Parathyroid adenoma (tissue), 2 donors: ENCODE measurements around the gene ADGRA1.
"Not testable (repeated sequence)": the region's sequence is repeated elsewhere in the genome, so short reads cannot be mapped to it uniquely, and the experiment has no call there.

Source experiments
- H2AFZ ChIP-seq: fragments of 300-600 bp; sonication (generic); one replicate; pipeline ENCODE4 v1.7.0; 2017; ENCODE audit warnings: antibody characterized with exemption, mild to moderate bottlenecking
- H3K27ac ChIP-seq: fragments of 300-600 bp; sonication (generic); one replicate; pipeline ENCODE4 v1.7.0; 2017
- H3K27me3 ChIP-seq: fragments of 300-600 bp; sonication (generic); one replicate; pipeline ENCODE4 v1.7.0; 2017; ENCODE audit warnings: low read length; ENCODE audit not compliant: control insufficient read depth, insufficient read depth
- H3K36me3 ChIP-seq: fragments of 300-600 bp; sonication (generic); one replicate; pipeline ENCODE4 v1.7.0; 2017; ENCODE audit warnings: low read length; ENCODE audit not compliant: control insufficient read depth, insufficient read depth
- H3K4me1 ChIP-seq: fragments of 300-600 bp; sonication (generic); one replicate; pipeline ENCODE4 v1.7.0; 2017; ENCODE audit warnings: control low read depth
- H3K4me2 ChIP-seq: fragments of 300-600 bp; sonication (generic); one replicate; pipeline ENCODE4 v1.7.0; 2017; ENCODE audit warnings: low read length
- H3K4me3 ChIP-seq: fragments of 300-600 bp; sonication (generic); one replicate; pipeline ENCODE4 v1.7.0; 2017; ENCODE audit warnings: low read depth, low read length
- H3K79me2 ChIP-seq: fragments of 300-600 bp; sonication (generic); one replicate; pipeline ENCODE4 v1.7.0; 2017; ENCODE audit warnings: control low read depth
- H3K9ac ChIP-seq: fragments of 300-600 bp; sonication (generic); one replicate; pipeline ENCODE4 v1.7.0; 2017; ENCODE audit warnings: mild to moderate bottlenecking
- H3K9me3 ChIP-seq: fragments of 300-600 bp; sonication (generic); one replicate; pipeline ENCODE4 v1.7.0; 2017; ENCODE audit warnings: low read length; ENCODE audit not compliant: control insufficient read depth
- TF ChIP-seq, protein P1 (sequence below): fragments of 300-600 bp; sonication (generic); IDR thresholded peaks from one replicate; pipeline ENCODE4 v1.7.0; 2017; ENCODE audit warnings: antibody characterized with exemption, mild to moderate bottlenecking
- donor health status: primary hyperparathyroidism.

The ADGRA1 gene

DNA sequence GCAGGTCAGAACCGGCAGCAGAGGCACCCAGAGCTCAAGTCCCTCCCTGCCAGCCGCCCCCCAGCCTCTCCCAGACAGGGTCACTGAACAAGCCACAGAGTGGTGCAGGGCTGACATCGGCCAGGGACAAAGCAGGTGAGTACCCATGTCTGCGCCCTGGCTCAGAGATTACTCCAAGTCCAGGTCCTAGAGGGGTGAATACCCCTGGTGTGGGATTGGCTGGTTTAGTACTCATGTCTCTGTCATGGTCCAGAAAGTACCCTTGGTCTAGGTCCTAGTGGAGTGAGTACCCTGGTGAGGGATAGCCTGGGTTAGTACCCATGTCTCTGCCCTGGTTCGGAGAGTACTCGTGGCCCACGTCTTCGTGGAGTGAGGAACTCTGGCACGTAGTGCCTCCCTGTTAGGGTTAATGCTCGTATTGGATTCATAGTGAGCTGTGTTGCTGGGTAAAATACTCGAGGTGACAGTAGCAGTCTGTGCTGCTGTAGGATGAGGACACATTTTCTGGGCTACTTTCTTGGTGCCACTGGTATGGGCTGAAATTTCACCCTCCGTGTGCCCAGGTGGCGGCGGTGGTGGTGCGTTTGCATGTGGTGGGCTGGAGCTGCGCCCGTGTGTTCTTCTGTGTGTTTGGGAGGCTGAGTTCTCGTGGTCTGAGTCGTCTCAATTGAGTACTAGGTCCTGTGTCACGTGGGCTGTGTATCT is 46.8 kb downstream of the ADGRA1 start:
- no peaks in the 10 kb centered on the region for H3K9me3 ChIP-seq
- TF ChIP-seq, protein P1, sequence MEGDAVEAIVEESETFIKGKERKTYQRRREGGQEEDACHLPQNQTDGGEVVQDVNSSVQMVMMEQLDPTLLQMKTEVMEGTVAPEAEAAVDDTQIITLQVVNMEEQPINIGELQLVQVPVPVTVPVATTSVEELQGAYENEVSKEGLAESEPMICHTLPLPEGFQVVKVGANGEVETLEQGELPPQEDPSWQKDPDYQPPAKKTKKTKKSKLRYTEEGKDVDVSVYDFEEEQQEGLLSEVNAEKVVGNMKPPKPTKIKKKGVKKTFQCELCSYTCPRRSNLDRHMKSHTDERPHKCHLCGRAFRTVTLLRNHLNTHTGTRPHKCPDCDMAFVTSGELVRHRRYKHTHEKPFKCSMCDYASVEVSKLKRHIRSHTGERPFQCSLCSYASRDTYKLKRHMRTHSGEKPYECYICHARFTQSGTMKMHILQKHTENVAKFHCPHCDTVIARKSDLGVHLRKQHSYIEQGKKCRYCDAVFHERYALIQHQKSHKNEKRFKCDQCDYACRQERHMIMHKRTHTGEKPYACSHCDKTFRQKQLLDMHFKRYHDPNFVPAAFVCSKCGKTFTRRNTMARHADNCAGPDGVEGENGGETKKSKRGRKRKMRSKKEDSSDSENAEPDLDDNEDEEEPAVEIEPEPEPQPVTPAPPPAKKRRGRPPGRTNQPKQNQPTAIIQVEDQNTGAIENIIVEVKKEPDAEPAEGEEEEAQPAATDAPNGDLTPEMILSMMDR = no peak

GRCh38 chr10:133135116-133135465 is 47.4 kb downstream of the ADGRA1 start:
- no peak overlapping the region for H3K9ac ChIP-seq

More for the DNA sequence above, 46.8 kb downstream of the ADGRA1 start:
- Histone ChIP-seq H3K36me3 (no peaks in the 10 kb centered on the region), H3K9ac (no peak overlapping the region), H3K4me3 (no peak overlapping the region), H2AFZ (no peak overlapping the region), H3K27me3 (no peaks in the 10 kb centered on the region), H3K27ac (no peak overlapping the region), H3K4me2 (no peak overlapping the region), H3K79me2 (no peaks in the 10 kb centered on the region), H3K4me1 (no peaks in the 10 kb centered on the region)

DNA sequence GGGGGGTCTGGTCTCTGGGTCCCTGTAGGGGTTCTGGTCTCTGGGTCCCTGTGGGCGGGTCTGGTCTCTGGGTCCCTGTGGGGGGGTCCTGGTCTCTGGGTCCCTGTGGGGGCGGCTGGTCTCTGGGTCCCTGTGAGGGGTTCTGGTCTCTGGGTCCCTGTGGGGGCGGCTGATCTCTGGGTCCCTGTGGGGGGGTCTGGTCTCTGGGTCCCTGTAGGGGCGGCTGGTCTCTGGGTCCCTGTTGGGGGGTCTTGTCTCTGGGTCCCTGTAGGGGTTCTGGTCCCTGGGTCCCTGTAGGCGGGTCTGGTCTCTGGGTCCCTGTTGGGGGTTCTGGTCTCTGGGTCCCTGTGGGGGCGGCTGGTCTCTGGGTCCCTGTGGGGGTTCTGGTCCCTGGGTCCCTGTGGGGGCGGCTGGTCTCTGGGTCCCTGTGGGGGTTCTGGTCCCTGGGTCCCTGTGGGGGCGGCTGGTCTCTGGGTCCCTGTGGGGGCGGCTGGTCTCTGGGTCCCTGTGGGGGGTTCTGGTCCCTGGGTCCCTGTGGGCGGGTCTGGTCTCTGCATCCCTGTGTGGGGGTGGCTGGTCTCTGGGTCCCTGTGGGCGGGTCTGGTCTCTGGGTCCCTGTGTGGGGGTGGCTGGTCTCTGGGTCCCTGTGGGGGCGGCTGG is 49.9 kb downstream of the ADGRA1 start:
- H3K4me1 ChIP-seq, H3K4me3 ChIP-seq: not testable (repeated sequence)

More at GRCh38 chr10:133135116-133135465, 47.4 kb downstream of the ADGRA1 start:
- Histone ChIP-seq H3K27me3 (no peaks in the 10 kb centered on the region), H3K4me2 (no peak overlapping the region), H3K4me1 (no peaks in the 10 kb centered on the region), H3K9me3 (no peaks in the 10 kb centered on the region), H3K79me2 (no peaks in the 10 kb centered on the region), H3K27ac (no peak overlapping the region), H3K4me3 (no peak overlapping the region), H2AFZ (no peak overlapping the region), H3K36me3 (no peaks in the 10 kb centered on the region)
- TF ChIP-seq, protein P1 = no peak

GRCh38 chr10:133139551-133140065 is 51.9 kb downstream of the ADGRA1 start:
- no peaks in the 10 kb centered on the region for H3K36me3 ChIP-seq
- peaks cover 6% of the 10 kb centered on the region for H3K4me1 ChIP-seq
- H3K79me2 ChIP-seq = no peaks in the 10 kb centered on the region
- no peak overlapping the region for H3K4me2 ChIP-seq
- no peak overlapping the region for H2AFZ ChIP-seq
- TF ChIP-seq, protein P1 = no peak
- H3K27me3 ChIP-seq = peaks cover 8% of the 10 kb centered on the region
- H3K4me3 ChIP-seq = no peak overlapping the region
- no peak overlapping the region for H3K9ac ChIP-seq
- H3K27ac ChIP-seq = no peak overlapping the region
- H3K9me3 ChIP-seq = no peaks in the 10 kb centered on the region

More for the DNA sequence above, 49.9 kb downstream of the ADGRA1 start:
- not testable (repeated sequence) for H3K36me3 ChIP-seq, H3K9me3 ChIP-seq, H3K27me3 ChIP-seq, H3K79me2 ChIP-seq, H2AFZ ChIP-seq, H3K27ac ChIP-seq, H3K4me2 ChIP-seq, H3K9ac ChIP-seq

GRCh38 chr10:133140417-133141143 is 52.9 kb downstream of the ADGRA1 start:
- H3K9ac ChIP-seq = no peak overlapping the region
- no peaks in the 10 kb centered on the region for H3K79me2 ChIP-seq
- H3K9me3 ChIP-seq = no peaks in the 10 kb centered on the region
- H3K27me3 ChIP-seq = peaks cover 8% of the 10 kb centered on the region
- H3K4me3 ChIP-seq = no peak overlapping the region
- H3K36me3 ChIP-seq = no peaks in the 10 kb centered on the region
- no peak overlapping the region for H3K4me2 ChIP-seq
- no peak overlapping the region for H2AFZ ChIP-seq
- TF ChIP-seq, protein P1 = no peak
- peaks cover 6% of the 10 kb centered on the region for H3K4me1 ChIP-seq
- no peak overlapping the region for H3K27ac ChIP-seq
